Thyroid gland (tissue), 4 donors: ENCODE data around the gene SRRM2.

Experiments used
- CTCF ChIP-seq, 6 experiments: fragments of 200-600 bp in 3 of 6; fragments of 450-650 bp in 3 of 6; sonication (generic) in 3 of 6; IDR thresholded peaks; one replicate each; pipeline ENCODE4 v1.5.1; 2016 to 2019; ENCODE audit warnings: antibody characterized with exemption in 6 of 6, mild to moderate bottlenecking in 2 of 6, inconsistent platforms in 1 of 6, moderate library complexity in 1 of 6
- POLR2A ChIP-seq, 2 donors: fragments of 450-650 bp; IDR thresholded peaks; one replicate each; pipeline ENCODE4 v1.6.1; 2017; ENCODE audit warnings: antibody characterized with exemption in 2 of 2, mild to moderate bottlenecking in 2 of 2, moderate library complexity in 1 of 2

- TF ChIP-seq CTCF (IDR thresholded peaks at IDR 0.05) (no peak), POLR2A (IDR thresholded peaks at IDR 0.05) (no peak)
These were observed 28.3 kb upstream of the SRRM2 start for GRCh38 chr16:2724088-2724676.
